GM10248 (cell line): ENCODE measurements around the gene ASB9.
"Not testable (repeated sequence)": the region's sequence is repeated elsewhere in the genome, so short reads cannot be mapped to it uniquely, and the experiment has no call there.

Experiments
- CTCF ChIA-PET: fragments of 300-600 bp; sonication (Branson Sonifier 250); formaldehyde crosslinking; extraction: SDS; loops from one replicate; lab custom pipeline; 2021; ENCODE audit warnings: antibody characterized with exemption; lab: Yijun Ruan, JAX
- POLR2A ChIA-PET: fragments of 350-650 bp; sonication (Branson Sonifier 250); formaldehyde crosslinking; extraction: SDS; loops from one replicate; lab custom pipeline; 2020; ENCODE audit warnings: antibody characterized with exemption; lab: Yijun Ruan, JAX
- DNase-seq: peaks from one replicate; pipeline ENCODE4 v3.0.0; 2012; ENCODE audit errors: extremely low spot score
- TF ChIP-seq, protein P1 (sequence below): IDR thresholded peaks from 2 replicates; pipeline ENCODE4 v1.5.1; 2012; ENCODE audit warnings: mild to moderate bottlenecking, low read depth; ENCODE audit errors: extremely low read depth, missing control alignments, control extremely low read depth

The ASB9 gene

DNA sequence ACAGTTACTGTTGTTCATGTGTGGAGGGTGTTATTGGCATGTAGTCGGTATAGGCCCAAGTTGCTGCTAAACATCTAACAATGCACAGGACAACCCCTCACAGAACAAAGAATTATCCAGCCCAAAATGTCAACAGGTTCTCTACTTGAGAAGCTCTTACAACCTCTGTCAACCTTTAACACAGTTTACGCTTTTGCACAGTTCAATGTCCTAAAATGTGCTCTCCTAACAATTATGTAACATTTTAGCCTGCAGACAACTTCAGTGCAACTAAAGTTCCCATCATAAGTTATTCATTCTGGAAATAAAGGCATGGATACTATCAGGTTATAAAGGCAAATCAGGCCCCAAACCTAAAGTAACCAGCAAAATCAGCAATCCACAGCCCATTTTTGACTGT lies 66.2 kb downstream of the ASB9 start:
- TF ChIP-seq, protein P1, sequence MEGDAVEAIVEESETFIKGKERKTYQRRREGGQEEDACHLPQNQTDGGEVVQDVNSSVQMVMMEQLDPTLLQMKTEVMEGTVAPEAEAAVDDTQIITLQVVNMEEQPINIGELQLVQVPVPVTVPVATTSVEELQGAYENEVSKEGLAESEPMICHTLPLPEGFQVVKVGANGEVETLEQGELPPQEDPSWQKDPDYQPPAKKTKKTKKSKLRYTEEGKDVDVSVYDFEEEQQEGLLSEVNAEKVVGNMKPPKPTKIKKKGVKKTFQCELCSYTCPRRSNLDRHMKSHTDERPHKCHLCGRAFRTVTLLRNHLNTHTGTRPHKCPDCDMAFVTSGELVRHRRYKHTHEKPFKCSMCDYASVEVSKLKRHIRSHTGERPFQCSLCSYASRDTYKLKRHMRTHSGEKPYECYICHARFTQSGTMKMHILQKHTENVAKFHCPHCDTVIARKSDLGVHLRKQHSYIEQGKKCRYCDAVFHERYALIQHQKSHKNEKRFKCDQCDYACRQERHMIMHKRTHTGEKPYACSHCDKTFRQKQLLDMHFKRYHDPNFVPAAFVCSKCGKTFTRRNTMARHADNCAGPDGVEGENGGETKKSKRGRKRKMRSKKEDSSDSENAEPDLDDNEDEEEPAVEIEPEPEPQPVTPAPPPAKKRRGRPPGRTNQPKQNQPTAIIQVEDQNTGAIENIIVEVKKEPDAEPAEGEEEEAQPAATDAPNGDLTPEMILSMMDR, result no peak
- POLR2A ChIA-PET, result no interaction called here
- CTCF ChIA-PET, result no interaction called here
- no peak for DNase-seq

DNA sequence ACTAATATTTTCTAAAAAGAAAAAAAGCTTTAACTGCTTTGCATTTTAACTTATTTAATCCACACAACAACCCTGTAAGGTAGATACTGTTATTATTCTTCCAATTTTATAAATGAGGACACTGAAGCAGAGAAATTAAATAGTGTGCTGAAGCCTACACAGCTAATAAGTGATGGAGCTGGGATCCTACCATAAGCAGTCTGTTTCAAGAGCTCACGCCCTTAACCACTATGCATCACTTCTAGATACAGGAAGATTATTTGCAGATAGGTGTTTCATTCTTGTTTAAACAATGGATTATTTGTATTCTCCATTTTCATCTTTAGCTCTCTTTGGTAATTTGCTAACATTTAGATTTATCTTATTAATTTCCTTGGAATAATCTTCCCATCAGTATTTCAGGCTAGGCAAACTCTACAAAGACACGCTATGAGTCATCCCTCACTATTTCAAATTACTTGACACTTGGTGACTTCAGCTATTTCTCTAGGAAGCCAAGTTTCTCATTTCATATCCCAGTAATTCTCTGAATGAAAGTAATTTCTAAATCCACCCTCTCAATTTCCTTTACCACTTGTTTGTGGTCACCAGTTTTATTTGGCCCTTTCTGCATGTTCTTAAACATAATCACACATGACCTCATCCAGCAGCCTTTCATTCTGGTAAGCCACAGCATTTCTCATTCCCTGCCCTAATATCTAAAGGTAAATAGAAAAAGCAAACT lies 67.3 kb downstream of the ASB9 start:
- ChIA-PET CTCF (interaction anchor here (1.2 kb wide), 1 partner anchor 10 kb away, joined by 3 read pairs; no protein-coding TSS in a partner anchor), POLR2A (no interaction called here)
- DNase-seq, result peak; percentile 3
- TF ChIP-seq, protein P1, result no peak

DNA sequence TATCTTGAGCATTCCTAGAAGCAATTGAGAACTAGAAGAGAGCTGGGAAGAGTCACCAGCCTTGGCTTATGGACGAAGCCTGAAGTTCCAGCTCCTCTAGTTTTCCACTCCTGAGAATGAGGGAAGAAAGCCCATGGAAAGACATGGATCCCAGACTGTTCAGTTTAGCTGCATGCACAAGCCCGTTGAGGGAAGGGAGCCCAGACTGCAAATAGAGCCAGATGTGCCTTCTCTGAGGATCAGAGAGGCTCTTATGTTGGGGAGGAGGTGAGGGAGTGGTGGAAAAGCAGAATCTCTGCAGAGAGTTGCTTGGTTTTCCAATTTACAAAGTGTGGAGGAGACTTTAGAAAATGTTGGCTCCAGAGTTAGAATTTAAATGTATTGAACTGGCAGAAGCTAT lies 69.0 kb downstream of the ASB9 start:
- CTCF ChIA-PET, result interaction anchor here (1.2 kb wide), 1 partner anchor 57 kb away, joined by 5 read pairs; no protein-coding TSS in a partner anchor
- POLR2A ChIA-PET, result no interaction called here
- TF ChIP-seq, protein P1, result no peak
- no peak for DNase-seq

DNA sequence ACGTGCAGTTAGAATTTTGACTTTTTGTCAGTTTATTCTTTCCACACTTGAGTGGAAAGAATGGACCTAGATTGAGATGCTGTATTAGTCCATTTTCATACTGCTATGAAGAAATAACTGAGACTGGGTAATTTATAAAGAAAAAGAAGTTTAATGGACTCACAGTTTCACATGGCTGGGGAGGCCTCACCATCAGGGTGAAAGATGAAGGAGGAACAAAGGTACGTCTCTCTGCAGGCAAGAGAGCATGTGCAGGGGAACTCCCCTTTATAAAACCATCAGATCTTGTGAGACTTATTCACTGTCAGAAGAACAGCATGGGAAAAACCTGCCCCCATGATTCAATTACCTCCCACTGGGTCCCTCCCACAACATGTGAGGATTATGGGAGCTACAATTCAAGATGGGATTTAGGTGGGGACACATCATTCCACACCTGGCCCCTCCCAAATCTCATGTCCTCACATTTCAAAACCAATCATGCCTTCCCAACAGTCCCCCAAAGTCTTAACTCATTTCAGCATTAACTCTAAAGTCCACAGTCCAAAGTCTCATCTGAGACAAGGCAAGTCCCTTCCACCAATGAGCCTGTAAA lies 71.2 kb downstream of the ASB9 start:
- POLR2A ChIA-PET, CTCF ChIA-PET, DNase-seq: not testable (repeated sequence)

DNA sequence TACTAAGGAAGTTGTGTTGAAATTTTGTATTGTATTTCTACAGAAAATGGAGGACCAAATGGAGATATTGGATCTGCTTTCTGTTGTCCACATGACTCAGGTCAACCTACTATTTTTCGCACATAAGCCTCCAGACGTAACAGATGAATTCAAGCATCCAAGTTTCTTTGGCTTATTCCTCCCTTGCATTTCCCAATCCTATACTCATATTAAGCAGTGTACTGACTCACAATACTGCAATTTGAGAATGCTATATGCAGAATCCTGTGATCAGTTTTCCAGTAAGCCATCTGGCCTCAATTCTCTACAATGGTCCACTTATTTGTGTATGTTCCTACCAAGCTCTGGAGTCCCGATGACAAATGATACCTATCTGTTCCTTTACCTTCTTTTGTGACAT lies 75.7 kb downstream of the ASB9 start:
- CTCF ChIA-PET, result no interaction called here
- DNase-seq, result no peak
- TF ChIP-seq, protein P1, result no peak
- POLR2A ChIA-PET, result no interaction called here
